ENCODE data around the gene KIF26B.

DNA sequence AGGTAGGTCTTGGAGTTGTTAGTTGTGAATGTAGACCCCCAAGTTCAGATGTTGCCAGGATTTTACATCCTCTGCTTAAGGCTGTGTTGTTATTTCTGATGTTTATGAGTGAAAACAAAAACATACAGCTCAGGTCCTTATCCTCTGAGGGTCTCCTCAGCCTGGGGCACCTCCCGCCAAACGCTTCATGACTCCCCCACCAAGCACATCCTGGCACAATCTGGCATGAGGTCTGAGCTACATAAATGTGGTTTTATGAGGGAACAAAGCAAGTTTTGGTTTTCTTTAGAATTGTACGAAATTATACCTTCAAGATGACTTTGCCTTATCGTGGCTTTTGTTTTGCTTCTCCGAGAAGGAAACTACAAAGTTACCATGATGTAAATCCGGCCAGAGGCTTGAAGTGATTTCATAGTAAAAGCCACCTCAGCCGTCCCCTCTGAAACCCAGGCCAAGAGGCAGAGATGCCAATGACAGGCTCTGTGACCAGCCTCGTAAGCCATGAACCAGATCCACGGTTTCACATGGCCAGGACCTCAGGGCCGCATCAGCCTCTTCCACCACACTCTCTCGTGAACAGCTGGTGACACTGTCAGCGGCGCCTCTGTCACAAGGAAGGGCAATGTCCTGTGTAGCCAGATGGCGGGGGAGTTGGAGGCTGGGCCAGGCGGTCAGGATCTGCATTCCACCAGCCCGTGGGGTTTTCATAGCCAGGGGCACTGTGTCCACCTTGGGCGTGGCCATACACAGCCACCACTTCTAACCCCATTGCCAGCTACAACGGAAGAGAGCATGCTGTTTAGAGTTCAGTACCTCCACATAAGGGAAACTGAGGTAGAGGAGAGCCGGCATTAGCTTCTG is 199.4 kb downstream of the KIF26B start:
- TF ChIP-seq, protein P1, sequence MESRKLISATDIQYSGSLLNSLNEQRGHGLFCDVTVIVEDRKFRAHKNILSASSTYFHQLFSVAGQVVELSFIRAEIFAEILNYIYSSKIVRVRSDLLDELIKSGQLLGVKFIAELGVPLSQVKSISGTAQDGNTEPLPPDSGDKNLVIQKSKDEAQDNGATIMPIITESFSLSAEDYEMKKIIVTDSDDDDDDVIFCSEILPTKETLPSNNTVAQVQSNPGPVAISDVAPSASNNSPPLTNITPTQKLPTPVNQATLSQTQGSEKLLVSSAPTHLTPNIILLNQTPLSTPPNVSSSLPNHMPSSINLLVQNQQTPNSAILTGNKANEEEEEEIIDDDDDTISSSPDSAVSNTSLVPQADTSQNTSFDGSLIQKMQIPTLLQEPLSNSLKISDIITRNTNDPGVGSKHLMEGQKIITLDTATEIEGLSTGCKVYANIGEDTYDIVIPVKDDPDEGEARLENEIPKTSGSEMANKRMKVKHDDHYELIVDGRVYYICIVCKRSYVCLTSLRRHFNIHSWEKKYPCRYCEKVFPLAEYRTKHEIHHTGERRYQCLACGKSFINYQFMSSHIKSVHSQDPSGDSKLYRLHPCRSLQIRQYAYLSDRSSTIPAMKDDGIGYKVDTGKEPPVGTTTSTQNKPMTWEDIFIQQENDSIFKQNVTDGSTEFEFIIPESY (IDR thresholded peaks at IDR 0.05; ENCODE audit: borderline replicate concordance, low read depth) = no peak
- no peak for TF ChIP-seq JUND (IDR thresholded peaks at IDR 0.05)

All from SK-N-SH (cell line).